Endothelial cell of umbilical vein (primary cell): ENCODE measurements around the gene SNAI3. TPM values are rescaled to one million over a fixed set of nuclear protein-coding genes. Genes with fewer than 3 reads are reported as not detected.

ENCODE experiments used
- BruUV-seq: library from RNA; stranded (reverse); fragments of 400-500 nt; replicated peaks from 2 replicates; lab custom pipeline; 2021; lab: Mats Ljungman, UMichigan
- CTCF ChIA-PET: fragments of 300-600, 350-600 bp; sonication (Branson Sonifier 250); formaldehyde crosslinking; loops from one replicate; lab custom pipeline; 2021; ENCODE audit warnings: antibody characterized with exemption, inconsistent platforms; lab: Charles Lee
- POLR2A ChIA-PET: fragments of 300-600, 350-600 bp; sonication (Branson Sonifier 250); formaldehyde crosslinking; loops from one replicate; lab custom pipeline; 2021; ENCODE audit warnings: antibody characterized with exemption, inconsistent platforms; lab: Charles Lee
- DNase-seq: peaks from one replicate; pipeline ENCODE4 v3.0.0-alpha.2; 2011; ENCODE audit warnings: low read depth, low spot score
- FAIRE-seq: peaks from 2 replicates; lab custom pipeline; 2011; peaks lifted over from hg19 to GRCh38; lab: Jason Lieb, UNC
- H2AFZ ChIP-seq: 2 replicates; pipeline ENCODE4 v1.6.0; 2012; ENCODE audit warnings: low read depth, low read length, control low read depth, inconsistent platforms
- H3K27ac ChIP-seq: 2 replicates; pipeline ENCODE4 v1.5.1; 2011; ENCODE audit warnings: low read depth, mild to moderate bottlenecking, control low read depth, low read length, moderate library complexity; ENCODE audit not compliant: insufficient read depth
- H3K27me3 ChIP-seq, 2 experiments: 2 replicates each; pipeline versions ENCODE4 v1.6.0 to v1.6.1; 2011; ENCODE audit warnings: low read length in 2 of 2, mixed read lengths in 1 of 2; ENCODE audit not compliant: control insufficient read depth in 2 of 2, insufficient read depth in 2 of 2
- H3K36me3 ChIP-seq, 2 experiments: 2 replicates in 1 of 2; 3 replicates in 1 of 2; pipeline ENCODE4 v1.5.1; 2011; ENCODE audit warnings: low read length in 2 of 2, mild to moderate bottlenecking in 1 of 2, moderate library complexity in 1 of 2; ENCODE audit not compliant: control insufficient read depth in 2 of 2, insufficient read depth in 2 of 2; ENCODE audit errors: extremely low read depth in 1 of 2
- H3K4me1 ChIP-seq: 3 replicates; pipeline ENCODE4 v1.5.1; 2011; ENCODE audit warnings: mild to moderate bottlenecking, low read length; ENCODE audit not compliant: control insufficient read depth, insufficient read depth; ENCODE audit errors: extremely low read depth
- H3K4me2 ChIP-seq: 2 replicates; pipeline ENCODE4 v1.6.1; 2011; ENCODE audit warnings: low read length, control low read depth, mixed read lengths; ENCODE audit not compliant: insufficient read depth
- H3K4me3 ChIP-seq, 3 experiments: fragments of 200-600 bp in 1 of 3; sonication (generic), shearing (Covaris generic) in 1 of 3; replicated peaks in 1 of 3; 2 replicates each; pipeline ENCODE4 v1.5.1; 2011 to 2016; ENCODE audit warnings: control low read depth in 3 of 3, low read length in 3 of 3, mild to moderate bottlenecking in 2 of 3, inconsistent platforms in 1 of 3, low read depth in 1 of 3, moderate library complexity in 1 of 3; ENCODE audit not compliant: insufficient read depth in 1 of 3
- H3K79me2 ChIP-seq: 2 replicates; pipeline ENCODE4 v1.6.0; 2012; ENCODE audit warnings: low read length, inconsistent platforms; ENCODE audit not compliant: control insufficient read depth, insufficient read depth
- H3K9ac ChIP-seq: replicated peaks from 2 replicates; pipeline ENCODE3; 2011; ENCODE audit warnings: low read length, control low read depth; ENCODE audit not compliant: insufficient read depth; ENCODE audit errors: extremely low read depth
- H3K9me1 ChIP-seq: replicated peaks from 3 replicates; pipeline ENCODE4 v1.6.0; 2011; ENCODE audit warnings: mild to moderate bottlenecking, low read length; ENCODE audit not compliant: control insufficient read depth, insufficient read depth; ENCODE audit errors: extremely low read depth
- H3K9me3 ChIP-seq: replicated peaks from 2 replicates; pipeline ENCODE4 v1.5.1; 2012; ENCODE audit warnings: low read length, inconsistent platforms; ENCODE audit not compliant: control insufficient read depth, insufficient read depth
- H4K20me1 ChIP-seq: replicated peaks from 2 replicates; pipeline ENCODE3; 2011; ENCODE audit warnings: mild to moderate bottlenecking, low read length; ENCODE audit not compliant: control insufficient read depth, insufficient read depth; ENCODE audit errors: extremely low read depth
- CTCF ChIP-seq, 2 donors: IDR thresholded peaks; 1 replicate in 1 of 2; 2 replicates in 1 of 2; pipeline ENCODE4 v1.5.1; 2011; ENCODE audit warnings: low read length in 2 of 2, mild to moderate bottlenecking in 2 of 2, moderate library complexity in 2 of 2, control low read depth in 1 of 2, inconsistent platforms in 1 of 2, low read depth in 1 of 2; ENCODE audit not compliant: insufficient read depth in 1 of 2; ENCODE audit errors: extremely low read depth in 1 of 2
- EZH2 ChIP-seq: IDR thresholded peaks from 2 replicates; pipeline ENCODE4 v1.6.1; 2012; ENCODE audit warnings: borderline replicate concordance, low read depth, mild to moderate bottlenecking, moderate library complexity, low read length, inconsistent platforms; ENCODE audit not compliant: severe bottlenecking
- FOS ChIP-seq: IDR thresholded peaks from 2 replicates; pipeline ENCODE4 v1.6.1; 2011; ENCODE audit warnings: mild to moderate bottlenecking, low read length, moderate library complexity, borderline replicate concordance; ENCODE audit not compliant: insufficient read depth
- GATA2 ChIP-seq: IDR thresholded peaks from 2 replicates; pipeline ENCODE4 v1.7.0; 2011; ENCODE audit warnings: low read depth, mild to moderate bottlenecking, moderate library complexity, mixed read lengths, low read length; ENCODE audit not compliant: insufficient read length, insufficient read depth
- JUN ChIP-seq: IDR thresholded peaks from 2 replicates; pipeline ENCODE4 v1.6.1; 2011; ENCODE audit warnings: borderline replicate concordance, low read depth; ENCODE audit not compliant: insufficient read length, insufficient read depth
- MAX ChIP-seq: IDR thresholded peaks from 2 replicates; pipeline ENCODE4 v1.6.1; 2011; ENCODE audit not compliant: insufficient read depth, insufficient read length
- MYC ChIP-seq: IDR thresholded peaks from one replicate; pipeline ENCODE4 v1.6.1; 2011; ENCODE audit warnings: mild to moderate bottlenecking, low read depth, low read length
- POLR2A ChIP-seq: IDR thresholded peaks from 2 replicates; pipeline ENCODE4 v1.6.1; 2012; ENCODE audit warnings: low read depth, mild to moderate bottlenecking, control low read depth, low read length
- POLR2AphosphoS5 ChIP-seq: IDR thresholded peaks from 2 replicates; pipeline ENCODE4 v1.6.1; 2012; ENCODE audit warnings: low read depth, mild to moderate bottlenecking, control low read depth, low read length, moderate library complexity; ENCODE audit not compliant: insufficient read depth
- dilution Hi-C: fragments of 300-500 bp; cut with MboI; formaldehyde crosslinking; loops from one replicate; pipeline ENCODE4 v1.15.0; 2019; ENCODE audit warnings: low sequenced_read_pairs; ENCODE audit not compliant: extremely low pct_ligation_motif_present
- intact Hi-C: fragments of 100-400 bp; cut with micrococcal nuclease; formaldehyde crosslinking; loops from one replicate; pipeline ENCODE4 v1.10.0; 2022
- polyA plus RNA-seq, 4 experiments: library from polyadenylated mRNA; depleted of rRNA in 3 of 4; stranded (reverse) in 3 of 4; unstranded in 1 of 4; fragments of >200 nt; gene quantifications; 2 replicates each; pipeline versions ENCODE4 v1.2.1 to v1.2.3, GENCODE V29; 2011 to 2012; ENCODE audit warnings: missing spikeins in 1 of 4
- total RNA-seq: library from RNA; stranded (reverse); gene quantifications from 2 replicates; pipeline ENCODE4 v1.2.3, GENCODE V29; 2021

Gene SNAI3
- total and polyA plus RNA-seq, 2 donors (not counting 3 experiments of a cell fraction or from before 2014, with no cell fraction given), result 0.30 to 0.31 TPM

DNA sequence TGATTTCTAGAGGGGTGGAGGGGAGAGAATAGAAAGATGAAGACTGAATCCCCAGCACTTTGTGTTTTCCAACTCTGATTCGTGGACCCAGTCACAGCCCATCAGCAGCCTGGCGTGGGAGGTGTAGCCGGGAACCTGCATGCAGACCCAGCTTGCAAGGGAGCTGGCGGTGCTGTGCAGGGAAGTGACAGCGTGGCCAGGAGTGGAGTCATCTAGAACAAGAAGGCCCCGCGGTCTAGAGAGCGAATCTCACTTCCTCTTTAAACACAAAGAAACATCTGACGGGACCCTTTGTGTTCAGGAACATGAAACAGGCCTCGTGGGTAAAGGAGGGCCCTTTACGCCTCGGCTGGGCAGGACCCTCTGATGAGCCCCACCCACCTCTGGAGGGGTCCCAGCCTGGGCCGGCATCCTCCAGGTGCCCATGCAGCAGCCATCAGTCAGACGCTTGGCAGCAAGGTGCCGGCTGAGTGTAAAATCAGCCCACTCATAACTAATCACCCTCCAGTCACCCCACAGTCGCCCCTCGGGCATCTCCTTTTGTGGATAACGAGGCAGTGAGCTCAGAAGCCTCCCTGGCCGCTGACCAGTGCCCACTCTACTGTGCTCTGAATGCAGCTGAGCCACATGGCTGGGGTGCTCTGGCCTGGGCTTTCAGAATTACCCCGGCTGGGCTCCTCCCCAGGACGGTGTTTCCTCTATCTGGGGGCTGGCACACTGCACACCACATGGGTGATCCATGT, 4.4 kb downstream of the SNAI3 start:
- Histone ChIP-seq H3K79me2 (no peaks in the 10 kb centered on the region), H3K36me3 (no peaks in the 10 kb centered on the region), H3K4me3 (no peak overlapping the region), H3K4me1 (peaks cover 3% of the 10 kb centered on the region), H3K27ac (no peak overlapping the region), H3K9me1 (no peaks in the 10 kb centered on the region), H2AFZ (peak overlapping the region; percentile 21), H3K27me3 (no peaks in the 10 kb centered on the region), H3K9me3 (no peaks in the 10 kb centered on the region), H3K9ac (no peak overlapping the region), H3K4me2 (no peak overlapping the region), H4K20me1 (no peaks in the 10 kb centered on the region)
- no peak for DNase-seq
- FAIRE-seq, result no peak
- TF ChIP-seq POLR2AphosphoS5 (no peak), POLR2A (no peak), EZH2 (no peak), GATA2 (no peak), MAX (no peak), MYC (no peak), CTCF (IDR thresholded peaks at IDR 0.05; ENCODE audit: extremely low read depth in 1 of 2, insufficient read depth in 1 of 2, low read depth in 1 of 2, low read length in 2 of 2) (no peak), JUN (no peak), FOS (no peak)
- BruUV-seq, result no TSS peak
- POLR2A ChIA-PET, result no interaction called here
- dilution Hi-C loops, result no loop called here
- intact Hi-C loops, result no loop called here
- CTCF ChIA-PET, result no interaction called here
